Jurkat, Clone E6-1 (cell line): ENCODE results near the gene CCDC70.
A peak's percentile ranks its signal among the peaks of the same experiment; 100 is the strongest.

Source experiments
- DNase-seq: peaks from one replicate; pipeline ENCODE4 v3.0.0-alpha.2; 2011; ENCODE audit warnings: low read depth, low spot score
- H3K4me3 ChIP-seq: 2 replicates; pipeline ENCODE4 v1.5.1; 2011; ENCODE audit warnings: mild to moderate bottlenecking, low read length, control low read depth, moderate library complexity

CCDC70 gene

DNA sequence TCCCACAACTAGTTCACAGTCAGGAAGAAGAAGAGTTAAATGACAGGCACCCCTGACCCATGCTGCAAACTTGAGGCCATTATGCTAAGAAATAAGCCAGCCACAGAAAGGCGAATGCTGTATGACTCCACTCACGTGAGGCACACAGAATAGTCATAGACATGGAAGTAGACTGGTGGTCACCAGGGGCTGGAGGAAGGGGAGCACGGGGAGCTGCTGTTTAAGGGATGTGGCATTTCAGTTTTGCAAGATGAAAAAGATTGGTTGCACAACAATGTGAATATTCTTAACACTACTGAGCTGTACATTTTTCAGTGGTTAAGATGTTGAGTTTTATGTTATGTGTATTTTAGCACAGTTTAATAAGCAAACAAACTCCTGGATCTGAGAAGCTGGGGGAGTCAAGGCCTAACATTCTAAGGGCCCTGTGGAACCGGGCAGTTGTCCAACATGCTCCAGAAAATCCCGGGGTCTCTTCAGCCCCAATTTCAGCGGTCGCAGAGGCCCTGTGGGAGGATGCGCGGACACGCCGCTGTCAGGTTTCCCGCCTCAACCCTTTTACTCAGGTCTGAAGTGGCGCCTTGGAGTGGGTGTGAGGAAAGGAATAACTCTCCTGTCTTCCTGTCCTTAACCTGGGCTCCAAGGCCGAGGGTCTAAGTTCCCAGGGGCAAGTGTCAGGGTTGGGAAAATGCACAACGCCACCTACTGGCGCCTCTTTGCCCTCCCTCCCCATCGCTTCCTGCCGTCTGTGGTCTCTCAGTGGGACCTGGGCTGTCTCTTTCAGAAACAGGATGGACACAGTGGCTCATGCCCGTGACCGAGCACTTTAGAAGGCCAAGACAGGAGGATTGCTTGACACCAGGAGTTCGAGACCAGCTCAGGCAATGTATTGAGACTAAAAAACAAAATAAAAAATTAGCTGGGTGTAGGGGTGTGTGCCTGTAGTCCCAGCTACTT is 12.3 kb upstream of the CCDC70 start:
- DNase-seq, result peak; percentile 37
- no peak overlapping the region for H3K4me3 ChIP-seq

DNA sequence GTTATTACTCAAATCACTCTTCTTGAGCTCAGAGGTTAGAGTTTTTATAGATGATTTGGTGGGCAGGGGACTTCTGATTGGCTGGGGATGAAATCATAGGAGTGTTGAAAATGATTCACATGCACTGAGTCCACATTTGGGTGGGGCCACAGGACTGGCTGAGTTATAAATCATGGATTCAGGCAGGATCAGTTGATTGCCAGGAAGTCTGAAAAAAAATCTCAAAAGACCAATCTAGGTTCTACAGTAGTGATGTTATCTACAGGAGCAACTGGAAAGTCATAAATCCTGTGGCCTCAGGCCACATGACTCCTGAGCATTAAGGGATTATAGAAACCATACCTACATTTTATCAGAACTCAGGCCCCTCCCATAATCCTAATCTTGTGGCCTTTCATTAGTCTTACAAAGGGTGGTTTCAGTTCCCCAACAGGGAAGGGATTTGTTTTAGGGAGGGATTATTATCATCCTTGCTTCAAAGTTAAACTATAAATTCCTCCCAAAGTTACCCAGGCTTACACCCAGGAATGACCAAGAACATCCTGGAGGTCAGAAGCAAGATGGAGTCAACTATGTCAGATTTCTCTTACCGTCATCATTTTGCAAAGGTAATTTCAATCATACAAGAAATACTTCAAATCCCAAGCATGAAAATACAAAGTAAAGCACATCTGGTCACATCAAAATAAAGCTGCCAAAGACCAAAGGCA is 5.6 kb upstream of the CCDC70 start:
- DNase-seq, result no peak
- H3K4me3 ChIP-seq, result no peak overlapping the region

GRCh38 chr13:51856998-51857397 is 4.8 kb upstream of the CCDC70 start:
- DNase-seq, result no peak
- H3K4me3 ChIP-seq, result no peak overlapping the region

GRCh38 chr13:51858433-51859247 is 3.1 kb upstream of the CCDC70 start:
- no peak overlapping the region for H3K4me3 ChIP-seq
- no peak for DNase-seq

GRCh38 chr13:51862957-51863356 is 1.2 kb downstream of the CCDC70 start:
- H3K4me3 ChIP-seq, result no peak overlapping the region
- peak; percentile 80 for DNase-seq

DNA sequence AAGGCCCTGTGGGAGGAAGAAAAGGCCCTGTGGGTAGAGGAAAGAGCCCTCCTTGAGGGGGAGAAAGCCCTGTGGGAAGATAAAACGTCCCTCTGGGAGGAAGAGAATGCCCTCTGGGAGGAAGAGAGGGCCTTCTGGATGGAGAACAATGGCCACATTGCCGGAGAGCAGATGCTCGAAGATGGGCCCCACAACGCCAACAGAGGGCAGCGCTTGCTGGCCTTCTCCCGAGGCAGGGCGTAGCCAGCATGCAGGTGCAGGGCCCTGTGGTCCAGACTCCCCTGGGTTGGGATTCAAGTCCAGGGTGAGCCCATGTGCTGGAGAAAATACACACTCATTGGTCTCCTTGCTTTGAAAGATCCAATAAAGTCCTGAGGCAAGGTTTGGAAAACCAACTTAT is 4.1 kb downstream of the CCDC70 start:
- DNase-seq, result no peak
- H3K4me3 ChIP-seq, result no peak overlapping the region

GRCh38 chr13:51867062-51867461 is 5.3 kb downstream of the CCDC70 start:
- no peak overlapping the region for H3K4me3 ChIP-seq
- DNase-seq, result peak; percentile 80

DNA sequence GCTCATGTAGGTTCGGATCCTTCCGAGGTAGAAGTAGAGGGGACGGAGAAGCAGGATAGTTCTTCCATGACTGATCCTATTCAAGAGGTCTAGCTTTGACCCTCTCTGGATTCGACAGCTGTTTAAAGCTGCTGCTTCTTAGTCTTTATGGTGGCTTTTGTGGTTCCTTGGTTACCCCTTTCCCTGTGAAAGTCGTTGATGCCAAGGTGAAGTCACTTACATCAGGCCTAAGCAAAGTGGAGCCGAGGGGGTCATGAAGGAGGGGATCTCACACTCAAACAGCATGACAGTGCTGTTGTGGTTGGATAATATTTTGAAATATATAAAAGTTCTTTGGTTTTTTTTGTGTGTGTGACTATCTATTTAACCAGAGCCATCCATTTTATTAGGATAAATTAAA is 8.1 kb downstream of the CCDC70 start:
- H3K4me3 ChIP-seq, result no peak overlapping the region
- DNase-seq, result peak; percentile 91

- H3K4me3 ChIP-seq, result peak overlapping the region; percentile 5; the same call in 1 of the 2 replicates
- DNase-seq, result peak; percentile 54
These were observed 8.8 kb downstream of the CCDC70 start for GRCh38 chr13:51870616-51871015.

GRCh38 chr13:51873117-51873798 is 11.5 kb downstream of the CCDC70 start:
- H3K4me3 ChIP-seq, result no peak overlapping the region
- no peak for DNase-seq

- DNase-seq, result peak; percentile 80
- H3K4me3 ChIP-seq, result no peak overlapping the region
These were observed 12.1 kb downstream of the CCDC70 start for GRCh38 chr13:51873837-51874236.

- no peak overlapping the region for H3K4me3 ChIP-seq
- DNase-seq, result no peak
These were observed 12.9 kb downstream of the CCDC70 start for GRCh38 chr13:51874651-51875050.

DNA sequence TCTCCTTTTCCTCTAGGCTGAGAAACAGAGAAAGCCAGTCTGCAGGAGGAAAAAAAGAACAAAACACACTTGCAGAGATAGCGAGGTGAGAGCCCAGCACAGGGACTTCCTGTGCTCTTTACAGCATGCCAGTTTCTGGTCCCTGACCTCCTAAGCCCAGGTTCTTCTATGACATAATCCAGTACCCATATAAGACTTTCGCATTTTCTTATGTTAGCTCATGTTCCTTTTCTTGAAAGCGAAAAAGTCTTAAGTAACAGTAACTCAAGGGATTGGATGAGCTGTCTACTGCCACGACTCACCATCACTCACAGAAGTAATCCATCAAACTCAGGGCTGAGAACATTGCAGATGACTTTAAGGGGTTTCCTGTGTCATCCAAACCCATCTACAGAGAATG is 17.4 kb downstream of the CCDC70 start:
- no peak overlapping the region for H3K4me3 ChIP-seq
- no peak for DNase-seq

DNA sequence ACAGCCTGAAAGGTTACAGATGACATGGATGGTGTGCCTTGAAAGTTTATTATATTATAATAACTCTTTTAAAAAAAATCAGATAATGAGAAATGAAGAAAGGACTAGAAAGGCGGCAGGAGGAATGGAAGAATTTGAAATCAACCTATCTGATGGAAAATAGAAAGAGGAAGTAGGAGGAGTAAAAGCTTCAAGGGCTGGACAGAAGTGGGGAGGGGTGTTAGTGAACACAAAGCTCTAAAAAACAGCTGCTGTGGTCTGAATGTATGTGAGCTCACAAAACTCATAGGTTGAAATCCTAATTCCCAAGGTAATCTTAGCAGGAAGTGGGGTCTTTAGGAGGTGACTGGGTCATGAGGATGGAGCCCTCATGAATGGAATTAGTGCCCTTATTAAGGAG is 19.5 kb downstream of the CCDC70 start:
- no peak for DNase-seq
- H3K4me3 ChIP-seq, result no peak overlapping the region

DNA sequence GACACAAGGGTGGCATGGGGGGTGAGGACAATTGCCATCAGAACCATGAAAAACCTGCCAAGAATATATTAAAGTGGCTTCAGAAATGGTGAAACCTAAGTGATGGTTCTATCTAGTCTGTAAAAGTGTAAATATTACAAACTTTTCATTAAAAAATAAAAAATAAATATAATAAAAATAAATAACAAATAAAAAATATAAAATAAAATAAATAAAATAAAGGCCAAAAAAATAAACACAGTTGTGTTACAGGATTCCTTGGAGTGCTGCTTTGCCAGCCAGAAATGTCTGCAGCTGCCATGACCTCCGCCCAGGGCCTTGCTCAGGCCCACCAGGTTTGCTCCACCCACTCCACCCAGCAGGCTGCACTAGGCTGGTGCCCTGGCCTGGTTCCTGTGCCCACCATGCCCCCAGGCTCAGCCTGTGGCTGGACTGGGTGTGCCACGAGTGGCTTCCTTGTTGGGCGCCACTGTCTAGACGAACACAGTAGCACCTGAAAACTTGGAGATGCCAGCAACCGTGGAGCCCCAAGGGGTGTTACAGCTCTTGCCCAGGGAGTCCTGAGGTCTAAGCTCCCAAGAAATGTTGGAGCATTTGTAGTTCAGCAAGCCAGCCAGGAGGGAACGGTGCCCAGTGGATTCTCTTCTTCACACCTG is 20.9 kb downstream of the CCDC70 start:
- DNase-seq, result no peak

DNA sequence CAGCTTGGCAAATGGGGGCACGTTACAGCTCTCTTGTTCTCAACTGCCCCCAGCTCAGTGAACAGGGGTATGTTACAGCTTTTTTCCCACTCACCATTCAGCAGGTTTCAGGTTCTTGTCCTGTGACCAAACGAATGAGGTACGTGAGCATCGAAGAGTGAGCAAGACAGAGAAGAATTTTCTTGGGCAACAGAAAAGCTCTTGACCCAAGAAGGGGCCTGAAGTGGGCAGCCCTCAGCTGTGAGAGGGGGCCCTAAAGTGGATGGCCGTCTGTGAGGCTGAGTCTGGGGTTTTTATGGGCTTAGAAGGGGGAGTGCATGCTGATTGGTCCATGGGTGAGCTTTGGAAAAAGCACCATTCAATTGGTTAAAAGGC is 21.4 kb downstream of the CCDC70 start:
- no peak for DNase-seq
- no peak overlapping the region for H3K4me3 ChIP-seq

More for the DNA sequence above, 20.9 kb downstream of the CCDC70 start:
- no peak overlapping the region for H3K4me3 ChIP-seq

DNA sequence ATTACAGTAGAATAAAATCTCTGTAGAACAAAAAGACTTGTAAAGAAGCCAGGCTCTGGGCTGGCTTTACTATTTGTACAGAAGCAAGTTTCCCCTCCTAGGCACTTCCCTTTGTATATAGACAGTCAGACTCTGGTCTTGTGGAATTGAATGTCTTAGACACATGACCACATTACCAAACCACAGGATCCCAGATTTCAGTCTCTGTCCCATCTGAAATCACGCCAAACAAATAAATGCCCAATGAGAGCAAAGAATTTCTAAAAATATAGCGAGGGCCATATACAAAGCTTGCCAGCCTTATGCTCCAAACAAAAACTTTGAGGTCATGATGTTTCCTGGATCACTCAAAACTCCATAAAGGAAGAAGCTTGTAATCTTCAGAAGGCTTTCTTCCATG is 23.9 kb downstream of the CCDC70 start:
- no peak overlapping the region for H3K4me3 ChIP-seq
- DNase-seq, result no peak

DNA sequence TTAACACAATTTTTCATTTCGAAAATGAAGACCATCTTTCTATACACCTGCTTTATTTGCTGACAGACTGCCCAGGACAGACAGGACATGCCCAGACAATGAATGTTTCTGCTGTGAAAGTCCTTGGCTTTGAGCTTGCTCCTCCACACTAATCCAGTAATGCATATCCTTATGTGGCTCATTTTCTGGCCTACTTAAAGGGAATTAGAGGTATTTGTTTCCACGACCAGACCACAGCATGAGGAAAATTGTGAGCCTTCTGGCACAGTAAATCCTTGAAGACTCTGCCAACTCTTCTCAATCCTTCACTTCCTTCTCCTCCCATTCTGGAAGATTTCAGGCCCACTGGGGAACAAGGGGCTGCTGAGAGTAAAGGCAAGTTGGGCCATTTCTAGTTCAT is 25.7 kb downstream of the CCDC70 start:
- H3K4me3 ChIP-seq, result no peak overlapping the region
- no peak for DNase-seq

- no peak for DNase-seq
- no peak overlapping the region for H3K4me3 ChIP-seq
These were observed 30.9 kb downstream of the CCDC70 start for GRCh38 chr13:51892657-51893056.
